SJCRH30 (cell line): ENCODE data around the gene GRN. TPM values are rescaled to one million over a fixed set of nuclear protein-coding genes. Genes with fewer than 3 reads are reported as not detected.
"Not testable (repeated sequence)": the region's sequence is repeated elsewhere in the genome, so short reads cannot be mapped to it uniquely, and the experiment has no call there.

Experiments
- DNase-seq, 2 experiments: peaks; one replicate each; pipeline ENCODE4 v3.0.0-alpha.2; 2015 to 2020
- H3K27ac ChIP-seq: fragments of 250-450 bp; sonication (Bioruptor Pico); 2 replicates; pipeline ENCODE4 v1.5.1; 2020; ENCODE audit warnings: mild to moderate bottlenecking, moderate library complexity
- H3K27me3 ChIP-seq: fragments of 250-450 bp; sonication (Bioruptor Pico); 2 replicates; pipeline ENCODE4 v1.5.1; 2020; ENCODE audit warnings: mild to moderate bottlenecking, moderate library complexity
- H3K36me3 ChIP-seq: fragments of 250-450 bp; sonication (Bioruptor Pico); 2 replicates; pipeline ENCODE4 v1.5.1; 2020; ENCODE audit warnings: mild to moderate bottlenecking, moderate library complexity
- H3K4me1 ChIP-seq: fragments of 250-450 bp; sonication (Bioruptor Pico); 2 replicates; pipeline ENCODE4 v1.5.1; 2020; ENCODE audit warnings: mild to moderate bottlenecking, moderate library complexity
- H3K4me3 ChIP-seq: fragments of 250-450 bp; sonication (Bioruptor Pico); 2 replicates; pipeline ENCODE4 v1.5.1; 2020; ENCODE audit warnings: mild to moderate bottlenecking, moderate library complexity
- H3K9me3 ChIP-seq: fragments of 250-450 bp; sonication (Bioruptor Pico); replicated peaks from 2 replicates; pipeline ENCODE4 v1.5.1; 2020; ENCODE audit warnings: mild to moderate bottlenecking, moderate library complexity
- total RNA-seq: library from RNA; depleted of rRNA; stranded (reverse); fragments of >200 nt; shearing (Covaris generic); gene quantifications from 2 replicates; pipeline ENCODE4 v1.2.3, GENCODE V29; 2014

The GRN gene
- total RNA-seq, 1 experiment from 2014 or later = 77.2 TPM

DNA sequence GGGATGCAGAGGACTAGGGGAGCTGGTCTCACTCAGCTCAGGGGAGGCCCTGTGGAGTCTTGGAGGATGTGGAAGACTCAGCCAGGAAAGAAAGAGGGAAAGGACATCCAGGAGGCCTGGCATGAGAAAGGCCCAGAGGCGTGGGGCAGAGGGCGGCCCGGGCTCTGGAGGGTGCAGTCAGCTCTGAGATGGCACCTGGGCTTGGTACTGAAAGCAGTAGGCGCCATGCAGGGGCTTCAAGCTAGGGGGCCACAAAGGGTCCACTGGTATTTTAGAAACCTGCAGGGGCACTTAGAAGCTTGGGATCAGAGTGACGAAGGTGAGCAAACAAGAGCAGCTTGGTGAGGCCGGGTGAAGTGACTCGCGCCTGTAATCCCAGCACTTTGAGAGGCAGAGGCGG lies 13.0 kb downstream of the GRN start:
- H3K4me3 ChIP-seq = no peak overlapping the region
- H3K27me3 ChIP-seq = no peaks in the 10 kb centered on the region
- peaks cover 22% of the 10 kb centered on the region for H3K4me1 ChIP-seq
- no peak for DNase-seq
- H3K27ac ChIP-seq = no peak overlapping the region
- no peaks in the 10 kb centered on the region for H3K9me3 ChIP-seq
- no peaks in the 10 kb centered on the region for H3K36me3 ChIP-seq

GRCh38 chr17:44359006-44359405 lies 13.9 kb downstream of the GRN start:
- Histone ChIP-seq H3K4me1 (peaks cover 22% of the 10 kb centered on the region), H3K27ac (no peak overlapping the region), H3K9me3 (no peaks in the 10 kb centered on the region), H3K27me3 (no peaks in the 10 kb centered on the region), H3K4me3 (no peak overlapping the region), H3K36me3 (no peaks in the 10 kb centered on the region)
- no peak for DNase-seq

- Histone ChIP-seq H3K27ac (no peak overlapping the region), H3K9me3 (no peaks in the 10 kb centered on the region), H3K4me1 (peaks cover 22% of the 10 kb centered on the region), H3K27me3 (no peaks in the 10 kb centered on the region), H3K36me3 (no peaks in the 10 kb centered on the region), H3K4me3 (no peak overlapping the region)
- no peak for DNase-seq
These were observed 14.5 kb downstream of the GRN start for GRCh38 chr17:44359458-44360143.

DNA sequence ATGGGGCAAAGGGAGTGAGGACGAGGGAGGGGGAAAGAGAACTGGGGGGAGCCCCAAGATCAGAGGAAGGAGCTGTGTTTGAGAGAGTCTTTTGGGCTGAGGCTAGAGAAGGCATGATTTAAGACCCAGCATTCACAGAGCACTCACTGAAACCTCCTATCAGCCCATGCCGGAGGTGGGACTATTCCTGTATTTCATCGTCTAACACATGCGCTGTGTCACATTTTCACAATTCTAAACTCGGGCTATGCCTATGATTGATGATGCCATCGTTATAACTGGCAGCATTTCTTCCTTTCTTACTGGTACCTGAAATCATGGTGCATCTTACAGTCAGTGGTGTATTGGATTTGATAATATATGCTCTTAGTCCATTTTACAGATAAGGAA lies 15.0 kb downstream of the GRN start:
- Histone ChIP-seq H3K27ac (no peak overlapping the region), H3K4me3 (no peak overlapping the region), H3K4me1 (peaks cover 22% of the 10 kb centered on the region), H3K36me3 (no peaks in the 10 kb centered on the region), H3K27me3 (no peaks in the 10 kb centered on the region), H3K9me3 (no peaks in the 10 kb centered on the region)
- no peak for DNase-seq

GRCh38 chr17:44360826-44361225 lies 15.7 kb downstream of the GRN start:
- Histone ChIP-seq H3K9me3 (no peaks in the 10 kb centered on the region), H3K4me3 (no peak overlapping the region), H3K36me3 (no peaks in the 10 kb centered on the region), H3K4me1 (peaks cover 22% of the 10 kb centered on the region), H3K27ac (no peak overlapping the region), H3K27me3 (no peaks in the 10 kb centered on the region)
- DNase-seq = peak; percentile 63 to 65

- Histone ChIP-seq H3K4me3 (no peak overlapping the region; the same call in 1 of the 2 replicates), H3K9me3 (no peaks in the 10 kb centered on the region), H3K4me1 (peaks cover 22% of the 10 kb centered on the region), H3K36me3 (no peaks in the 10 kb centered on the region), H3K27me3 (no peaks in the 10 kb centered on the region), H3K27ac (no peak overlapping the region)
- DNase-seq = peak; percentile 60 to 76
These were observed 16.5 kb downstream of the GRN start for GRCh38 chr17:44361292-44362260.

DNA sequence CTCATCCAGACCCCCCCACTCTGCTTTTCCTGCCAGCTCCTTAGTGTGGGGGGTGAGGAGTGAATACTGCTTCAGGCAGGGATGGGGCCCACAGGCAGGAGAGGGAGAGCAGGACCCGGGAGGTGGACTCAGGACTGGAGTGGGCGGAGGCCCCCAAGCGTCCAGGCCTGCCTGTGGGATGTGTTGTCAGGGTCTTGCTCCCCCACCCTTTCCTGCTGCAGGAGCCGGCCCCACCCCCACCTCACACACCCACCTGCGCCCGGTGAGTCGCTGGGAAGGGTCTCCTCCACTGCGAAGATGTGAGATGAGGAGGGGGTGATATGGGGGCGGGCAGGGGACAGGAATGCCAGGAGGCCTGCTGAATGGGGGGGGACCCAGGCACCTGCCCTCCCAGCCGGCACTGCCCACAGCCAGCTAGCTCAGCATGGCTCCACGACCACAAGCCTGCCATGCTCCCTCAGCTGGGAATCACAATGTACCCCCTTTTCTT lies 17.4 kb downstream of the GRN start:
- Histone ChIP-seq H3K4me1 (peaks cover 22% of the 10 kb centered on the region), H3K9me3 (no peaks in the 10 kb centered on the region), H3K36me3 (no peaks in the 10 kb centered on the region), H3K27me3 (no peaks in the 10 kb centered on the region), H3K27ac (peak overlapping the region; percentile 34; the same call in 1 of the 2 replicates), H3K4me3 (peak overlapping the region; percentile 80)
- peak; percentile 31 to 47 for DNase-seq

DNA sequence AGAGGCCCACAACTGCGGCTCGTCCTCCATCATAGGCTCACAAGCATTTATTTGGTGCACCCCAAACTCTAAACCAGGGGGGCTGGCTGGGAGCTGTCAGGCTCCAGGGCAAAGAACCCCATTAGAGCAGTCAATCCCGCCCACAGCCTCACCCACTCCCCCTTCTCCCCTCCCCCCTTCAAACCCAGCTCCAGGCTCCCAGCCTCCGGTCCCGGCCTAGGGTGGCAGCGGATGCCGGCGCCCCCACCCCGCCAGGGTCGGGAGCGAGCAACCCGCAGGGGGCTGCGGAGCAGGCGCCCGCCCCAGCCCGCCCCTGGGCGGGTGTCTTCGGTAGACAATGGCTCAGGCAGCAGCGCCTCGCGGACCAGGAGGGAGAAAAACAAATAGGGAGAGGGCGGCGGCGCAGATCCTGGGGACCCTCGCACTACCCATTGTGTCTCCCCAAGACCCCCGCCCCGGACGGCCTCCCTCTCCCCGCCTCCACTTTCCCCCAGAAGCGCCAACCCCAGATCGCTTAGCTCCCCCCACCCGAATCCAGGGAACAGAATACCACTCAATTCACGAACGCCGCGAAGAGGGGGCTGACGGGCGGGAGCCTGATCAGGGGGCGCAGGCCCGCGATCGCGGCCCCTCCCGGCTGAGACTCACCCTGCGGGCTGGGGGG lies 18.0 kb downstream of the GRN start:
- Histone ChIP-seq H3K4me3 (peak overlapping the region; percentile 80), H3K27ac (peak overlapping the region; percentile 34; the same call in 1 of the 2 replicates), H3K36me3 (no peaks in the 10 kb centered on the region), H3K4me1 (peaks cover 22% of the 10 kb centered on the region), H3K27me3 (no peaks in the 10 kb centered on the region), H3K9me3 (no peaks in the 10 kb centered on the region)
- peak; percentile 36 to 49 for DNase-seq

DNA sequence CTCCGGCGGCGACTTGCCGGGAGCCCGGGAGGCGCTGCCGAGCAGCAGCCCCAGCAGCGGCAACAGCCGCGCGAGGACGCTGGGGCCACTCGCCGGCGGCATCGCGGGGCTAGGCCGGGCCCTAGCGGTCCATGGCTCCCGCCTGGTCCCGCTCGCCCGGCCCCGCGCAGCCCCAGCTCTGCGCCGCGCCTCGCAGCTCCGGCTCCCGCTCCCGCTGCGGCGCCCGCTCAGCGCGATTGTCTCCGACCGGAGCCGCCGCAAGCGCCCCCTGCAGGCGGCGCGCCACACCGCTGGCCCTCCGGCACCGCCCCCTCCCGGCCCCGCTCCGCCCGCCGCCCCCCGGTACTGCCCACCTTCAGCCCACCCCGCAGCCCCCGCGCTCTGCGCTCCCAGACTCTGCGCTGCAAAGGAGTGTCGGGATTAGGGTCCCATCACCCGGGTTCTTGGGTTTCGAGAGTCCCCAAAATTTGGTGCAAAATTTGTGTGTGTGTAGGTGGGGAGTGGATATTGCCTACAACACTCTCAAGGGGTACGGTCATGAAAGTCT lies 18.6 kb downstream of the GRN start, which contains the start of gene FAM171A2:
TSS of gene FAM171A2 (minus strand) at position 241 of the 547 bp plus-strand sequence. CDS start at position 102, 139 bp downstream.
- H3K4me1 ChIP-seq = peaks cover 22% of the 10 kb centered on the region
- H3K4me3 ChIP-seq = peak within 1 kb of the TSS; percentile 80
- DNase-seq = peak; percentile 71 to 80
- H3K27me3 ChIP-seq = no peaks in the 10 kb centered on the region
- peak within 1 kb of the TSS; percentile 34; the same call in 1 of the 2 replicates for H3K27ac ChIP-seq
- H3K36me3 ChIP-seq = no peaks in the 10 kb centered on the region
- no peaks in the 10 kb centered on the region for H3K9me3 ChIP-seq

DNA sequence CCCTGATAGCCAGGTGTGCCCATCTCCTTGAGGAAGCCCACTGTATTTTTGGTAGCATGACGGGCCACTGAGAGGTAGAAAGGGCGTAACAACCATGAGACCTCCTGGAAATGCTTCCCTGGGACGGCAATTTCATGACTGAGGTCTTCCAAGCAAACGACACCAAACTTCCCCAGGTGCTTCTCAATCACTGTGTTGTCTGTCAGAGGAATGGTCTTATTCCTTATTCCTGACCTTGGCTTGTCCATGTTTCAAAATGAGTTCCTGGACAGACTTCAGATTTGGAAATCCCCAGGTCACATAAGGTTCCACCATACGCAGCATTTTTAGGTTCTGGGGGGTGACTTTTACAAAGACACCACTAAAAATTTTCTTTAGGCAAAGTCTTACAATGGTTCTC lies 19.9 kb downstream of the GRN start:
- not testable (repeated sequence) for H3K9me3 ChIP-seq, H3K36me3 ChIP-seq, H3K4me3 ChIP-seq, H3K27me3 ChIP-seq, DNase-seq, H3K27ac ChIP-seq
- peaks cover 22% of the 10 kb centered on the region for H3K4me1 ChIP-seq

- Histone ChIP-seq H3K9me3 (no peaks in the 10 kb centered on the region), H3K4me1 (peaks cover 4% of the 10 kb centered on the region), H3K36me3 (no peaks in the 10 kb centered on the region), H3K27ac (no peak overlapping the region), H3K27me3 (no peaks in the 10 kb centered on the region), H3K4me3 (no peak overlapping the region)
- DNase-seq = no peak
These were observed 22.3 kb downstream of the GRN start for GRCh38 chr17:44367231-44367979.

GRCh38 chr17:44368391-44369243 lies 23.5 kb downstream of the GRN start:
- not testable (repeated sequence) for H3K4me1 ChIP-seq, DNase-seq, H3K27ac ChIP-seq, H3K36me3 ChIP-seq, H3K27me3 ChIP-seq, H3K4me3 ChIP-seq, H3K9me3 ChIP-seq

- not testable (repeated sequence) for H3K4me3 ChIP-seq, H3K9me3 ChIP-seq, H3K4me1 ChIP-seq, H3K27ac ChIP-seq, H3K36me3 ChIP-seq, H3K27me3 ChIP-seq, DNase-seq
These were observed 24.4 kb downstream of the GRN start for GRCh38 chr17:44369414-44370023.
